SW480 (cell line): ENCODE results near the gene IGF2.

Experiments
- DNase-seq: peaks from one replicate; pipeline ENCODE4 v3.0.0-alpha.2; 2016; ENCODE audit warnings: low spot score

Gene IGF2

GRCh38 chr11:2122907-2123627, 16.1 kb downstream of the IGF2 start:
- DNase-seq: no peak

- DNase-seq: no peak
Observed at GRCh38 chr11:2122222-2122906, 16.8 kb downstream of the IGF2 start.

- DNase-seq: no peak
Observed at GRCh38 chr11:2121227-2122130, 17.7 kb downstream of the IGF2 start.

- no peak for DNase-seq
Observed at GRCh38 chr11:2120359-2121100, 18.7 kb downstream of the IGF2 start.

- no peak for DNase-seq
Observed at GRCh38 chr11:2118677-2119076, 20.5 kb downstream of the IGF2 start.

GRCh38 chr11:2116680-2117079, 22.5 kb downstream of the IGF2 start:
- DNase-seq: no peak

GRCh38 chr11:2115308-2115707, 23.9 kb downstream of the IGF2 start:
- DNase-seq: no peak

GRCh38 chr11:2114430-2115241, 24.6 kb downstream of the IGF2 start:
- no peak for DNase-seq

GRCh38 chr11:2113776-2114175, 25.4 kb downstream of the IGF2 start:
- DNase-seq: no peak

GRCh38 chr11:2110521-2110920, 28.7 kb downstream of the IGF2 start:
- DNase-seq: no peak

- DNase-seq: no peak
Observed at GRCh38 chr11:2109541-2110019, 29.6 kb downstream of the IGF2 start.

- no peak for DNase-seq
Observed at GRCh38 chr11:2108675-2109491, 30.3 kb downstream of the IGF2 start.

- no peak for DNase-seq
Observed at GRCh38 chr11:2107941-2108630, 31.1 kb downstream of the IGF2 start.

GRCh38 chr11:2107521-2107920, 31.7 kb downstream of the IGF2 start:
- DNase-seq: no peak

GRCh38 chr11:2106583-2107209, 32.5 kb downstream of the IGF2 start:
- no peak for DNase-seq

- no peak for DNase-seq
Observed at GRCh38 chr11:2105511-2105910, 33.7 kb downstream of the IGF2 start.

GRCh38 chr11:2104524-2105440, 34.4 kb downstream of the IGF2 start:
- DNase-seq: no peak
